GM19372 (cell line): ENCODE measurements around the gene GRID1.
"Not testable (repeated sequence)": the region's sequence is repeated elsewhere in the genome, so short reads cannot be mapped to it uniquely, and the experiment has no call there.

Experiments used
- ATAC-seq: cut with Tn5 transposase; IDR thresholded peaks from one replicate; pipeline ENCODE4 v1.9.1; 2021; ENCODE audit warnings: mild to moderate bottlenecking, low read depth, moderate library complexity; ENCODE audit not compliant: unreplicated experiment

The GRID1 gene

DNA sequence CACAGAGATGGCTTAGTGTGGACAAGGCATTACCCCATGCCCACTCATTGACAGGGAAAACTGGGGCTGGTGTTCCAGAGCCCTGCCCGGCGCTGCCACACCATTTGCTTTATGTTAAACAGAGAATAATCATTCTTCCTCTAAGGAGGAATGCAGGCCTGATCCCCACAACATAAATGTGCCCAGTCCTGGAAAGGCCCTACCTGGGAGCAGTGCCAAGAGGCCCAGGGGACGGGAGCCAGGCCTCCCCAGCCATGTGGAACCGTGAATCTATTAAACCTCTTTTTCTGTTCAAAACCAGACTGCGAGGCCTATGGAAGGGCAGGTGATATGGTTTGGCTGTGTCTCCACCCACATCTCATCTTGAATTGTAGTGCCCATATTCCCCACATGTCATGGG, 264.1 kb downstream of the GRID1 start:
- ATAC-seq = no peak

DNA sequence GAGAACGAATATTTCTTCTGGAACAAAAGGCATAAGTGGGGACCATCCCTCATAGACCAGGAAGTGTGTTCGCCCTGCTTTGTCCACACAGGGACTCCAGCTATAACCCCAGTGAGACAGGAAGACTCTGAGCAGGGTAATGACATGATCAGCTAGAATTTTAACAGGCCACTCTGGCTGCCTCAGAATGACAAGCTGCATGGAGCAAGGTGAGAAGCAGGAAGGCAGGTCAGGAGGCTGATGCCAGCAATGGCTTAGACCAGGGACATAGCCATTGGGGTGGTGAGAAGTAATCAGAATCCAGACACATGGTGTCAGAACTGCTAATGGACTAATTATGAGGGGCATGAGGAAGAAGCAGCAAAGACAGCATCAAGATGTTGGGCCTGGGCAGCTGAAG, 264.6 kb downstream of the GRID1 start:
- no peak for ATAC-seq

DNA sequence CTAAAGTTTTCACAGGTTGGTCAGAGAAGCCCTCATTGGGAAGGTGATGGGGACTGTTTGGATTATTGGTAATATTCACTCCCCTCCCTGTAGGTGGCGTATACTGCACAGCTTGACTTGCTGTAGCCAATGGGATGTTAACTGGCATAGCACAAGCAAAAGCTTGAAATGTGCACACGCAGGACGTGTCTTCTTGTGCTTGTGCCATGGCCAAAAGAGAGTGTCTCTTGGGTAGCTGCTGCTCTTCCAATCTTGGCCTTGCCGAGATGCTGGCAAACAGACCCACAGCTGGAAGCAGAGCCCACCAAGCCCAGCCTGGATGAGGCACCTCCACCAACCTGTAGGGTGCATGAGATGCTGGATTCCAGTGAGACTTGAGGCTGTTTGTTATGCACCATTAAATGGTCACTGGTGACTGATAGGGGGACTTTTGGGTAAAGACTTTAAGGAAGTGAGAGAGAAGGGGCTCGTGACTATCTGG, 266.0 kb downstream of the GRID1 start:
- ATAC-seq = peak; percentile 62

DNA sequence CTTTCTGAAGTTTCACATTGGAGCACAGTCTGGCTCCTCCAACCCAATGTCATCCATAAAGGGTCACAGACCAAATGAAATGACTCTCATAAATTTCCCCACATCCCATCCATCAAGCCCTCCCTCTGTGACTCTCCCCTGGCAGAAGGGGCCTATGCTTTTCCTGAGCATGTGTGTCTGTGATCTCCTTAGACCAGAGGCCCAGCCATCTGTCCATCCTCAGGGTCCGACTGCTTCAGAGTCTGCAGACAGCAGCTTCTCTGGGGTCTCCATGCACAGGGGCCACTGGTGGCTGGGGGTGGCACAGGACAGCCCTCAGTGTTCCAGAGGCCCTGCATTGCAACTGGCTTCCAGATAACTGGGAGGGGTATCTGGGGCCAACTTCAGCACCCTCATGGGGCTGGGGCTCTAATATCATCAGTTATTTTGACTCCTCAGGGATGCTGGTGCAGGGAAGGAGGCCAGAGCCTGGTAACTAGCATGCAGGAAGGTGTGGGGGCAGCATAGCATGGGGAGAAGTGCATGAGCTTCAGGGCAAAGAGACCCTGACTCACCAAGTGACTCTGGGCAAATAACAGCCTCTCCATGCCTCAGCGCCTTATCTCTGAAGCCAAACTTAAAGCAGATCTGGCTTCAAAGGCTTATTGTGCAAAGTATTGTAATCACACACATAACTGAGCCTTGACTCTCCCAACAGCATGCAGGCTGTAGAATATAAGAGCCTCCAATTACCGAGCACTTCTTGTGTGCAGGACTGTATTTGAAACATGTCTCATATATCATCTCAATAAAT, 266.9 kb downstream of the GRID1 start:
- ATAC-seq = no peak

GRCh38 chr10:86098187-86098881, 268.3 kb downstream of the GRID1 start:
- ATAC-seq = no peak

DNA sequence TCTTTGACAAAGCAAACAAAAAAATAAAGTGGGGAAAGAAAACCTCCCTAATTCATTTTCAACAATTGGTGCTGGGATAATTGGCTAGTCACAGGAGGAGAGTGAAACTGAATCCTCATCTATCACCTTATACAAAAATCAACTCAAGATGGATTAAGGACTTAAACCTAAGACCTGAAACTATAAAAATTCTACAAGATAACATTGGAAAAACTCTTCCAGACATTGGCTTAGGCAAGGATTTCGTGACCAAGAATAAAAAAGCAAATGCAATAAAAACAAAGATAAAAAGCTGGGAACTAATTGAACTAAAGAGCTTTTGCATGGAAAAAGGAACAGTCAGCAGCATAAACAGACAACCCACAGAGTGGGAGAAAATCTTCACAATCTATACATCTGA, 271.5 kb downstream of the GRID1 start:
- not testable (repeated sequence) for ATAC-seq

GRCh38 chr10:86092311-86092710, 274.3 kb downstream of the GRID1 start:
- not testable (repeated sequence) for ATAC-seq

GRCh38 chr10:86091216-86091615, 275.4 kb downstream of the GRID1 start:
- no peak for ATAC-seq

GRCh38 chr10:86090807-86091206, 275.8 kb downstream of the GRID1 start:
- no peak for ATAC-seq

DNA sequence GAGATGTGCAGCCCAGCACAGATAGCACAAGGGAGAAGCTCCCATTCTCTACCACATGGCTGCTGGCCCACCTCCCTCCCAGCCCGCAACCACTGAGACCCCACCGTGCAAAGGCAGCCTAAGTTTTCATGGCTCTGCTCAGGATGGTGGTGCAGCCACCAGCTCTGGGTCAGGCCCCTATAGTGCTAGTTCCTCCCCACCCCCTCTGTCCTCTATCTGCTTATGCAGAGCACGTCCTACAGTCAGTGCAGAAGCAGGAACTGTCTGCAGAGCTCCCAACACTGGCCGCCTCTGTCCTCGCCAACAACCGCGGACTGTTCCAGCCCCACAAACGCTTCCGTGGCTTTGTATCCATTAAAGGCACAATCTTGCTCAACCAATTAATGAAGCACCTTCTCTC, 278.9 kb downstream of the GRID1 start:
- ATAC-seq = no peak

- ATAC-seq = no peak
Measured at GRCh38 chr10:86086418-86086817, 280.2 kb downstream of the GRID1 start.

GRCh38 chr10:86085686-86086085, 280.9 kb downstream of the GRID1 start:
- ATAC-seq = no peak

DNA sequence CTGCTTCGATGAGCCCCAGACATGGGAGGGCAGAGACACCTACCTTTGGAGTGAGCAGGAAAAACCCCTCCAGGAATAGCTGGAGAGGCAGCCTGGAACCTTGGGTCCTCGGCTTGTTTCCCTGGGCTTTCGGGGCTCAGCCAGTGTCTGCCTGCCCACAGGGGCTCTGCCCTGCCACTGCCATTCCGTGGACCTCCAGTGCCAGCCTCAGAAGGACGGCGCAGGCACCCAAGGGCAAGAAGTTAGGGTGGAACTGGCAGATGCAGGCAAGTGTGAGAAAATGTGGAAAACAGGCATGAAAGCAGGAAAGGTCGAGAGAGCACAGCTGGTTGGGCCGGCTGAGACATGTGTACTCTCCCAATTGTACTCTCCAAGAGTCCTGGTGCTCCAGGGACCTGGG, 281.5 kb downstream of the GRID1 start:
- ATAC-seq = no peak

- ATAC-seq = no peak
Measured at GRCh38 chr10:86084585-86084984, 282.0 kb downstream of the GRID1 start.

- ATAC-seq = no peak
Measured at GRCh38 chr10:86083664-86084175, 282.9 kb downstream of the GRID1 start.

DNA sequence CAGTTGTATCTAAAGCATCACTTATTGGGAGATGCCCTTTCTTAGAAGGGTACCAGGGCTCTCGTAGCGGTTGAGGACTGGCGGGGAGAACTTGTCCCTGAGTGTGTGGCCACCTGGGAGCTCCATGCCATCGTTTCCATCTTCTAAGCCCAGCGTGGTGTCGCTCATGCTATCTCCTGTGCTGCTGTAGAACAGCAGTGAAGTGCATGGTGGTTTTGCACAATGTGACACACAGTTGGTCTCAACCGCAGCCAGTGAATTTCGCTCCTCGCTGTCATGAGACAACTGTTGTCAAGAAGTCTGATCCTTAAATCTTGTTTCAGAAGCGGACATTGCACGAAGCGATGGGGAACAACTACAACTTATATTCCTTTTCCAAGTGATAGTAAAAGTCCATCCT, 283.4 kb downstream of the GRID1 start:
- no peak for ATAC-seq

GRCh38 chr10:86082556-86082955, 284.0 kb downstream of the GRID1 start:
- no peak for ATAC-seq

DNA sequence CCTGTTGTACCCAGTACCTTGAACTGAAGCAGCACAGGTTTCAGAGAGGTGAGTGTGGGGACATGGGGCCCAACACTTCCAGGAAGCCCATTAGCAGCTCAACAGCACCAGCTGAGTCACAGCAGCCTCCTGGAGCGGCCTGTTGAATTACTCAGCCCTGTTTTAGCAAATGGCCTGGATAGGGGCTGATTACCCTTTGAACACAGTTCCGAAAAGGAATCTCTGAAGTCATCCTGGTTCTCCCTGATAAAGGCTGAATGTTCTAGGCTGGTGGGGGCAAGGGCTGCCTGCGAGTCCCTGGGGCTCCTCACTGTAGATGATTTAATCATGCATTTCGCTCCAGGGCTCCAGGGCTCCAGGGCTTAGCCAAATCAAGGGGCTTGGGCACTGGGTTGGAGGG, 287.5 kb downstream of the GRID1 start:
- no peak for ATAC-seq

GRCh38 chr10:86078639-86079035, 288.0 kb downstream of the GRID1 start:
- ATAC-seq = no peak

DNA sequence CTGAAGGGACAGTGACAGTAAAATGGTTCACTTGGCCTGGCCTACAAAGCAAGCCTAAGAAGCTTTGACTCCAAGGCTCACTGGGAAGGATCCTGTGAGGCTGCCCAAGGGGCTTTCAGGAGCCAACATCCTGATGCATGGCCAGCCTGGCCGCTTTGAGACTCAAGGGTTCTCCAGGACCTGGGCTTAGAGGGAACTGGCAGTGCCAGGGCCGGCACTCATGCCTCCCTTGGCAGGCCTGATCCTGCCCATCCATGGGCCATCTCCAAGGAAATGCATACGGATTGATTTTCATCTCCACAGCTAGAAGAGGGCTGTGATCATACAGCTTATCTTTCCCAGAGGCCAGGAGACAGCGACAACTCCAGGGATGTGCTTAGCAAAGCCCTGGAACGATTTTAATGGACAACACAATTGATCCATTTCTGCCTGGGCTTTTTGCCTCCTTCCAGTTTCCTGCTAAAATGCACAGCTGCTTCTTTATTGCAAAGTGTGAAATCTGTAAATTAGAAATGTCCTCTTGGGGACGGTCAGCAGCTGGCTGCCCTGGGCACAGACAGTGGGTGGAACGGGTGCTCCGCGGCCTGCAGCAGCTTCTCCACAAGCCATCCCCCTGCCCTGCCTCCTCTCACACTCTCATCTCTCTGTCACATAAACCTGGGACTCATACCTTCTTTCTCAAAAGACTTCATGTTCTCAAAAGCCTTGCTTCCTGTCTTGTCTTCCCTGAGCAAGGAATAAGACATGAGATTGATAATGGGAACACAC, 288.5 kb downstream of the GRID1 start:
- no peak for ATAC-seq

- ATAC-seq = no peak
Measured at GRCh38 chr10:86077271-86077670, 289.3 kb downstream of the GRID1 start.
